Measurements from ENCODE around the gene SLC9A5. TPM values are rescaled to one million over a fixed set of nuclear protein-coding genes. Genes with fewer than 3 reads are reported as not detected.

Gene SLC9A5
- total RNA-seq, 1 experiment from 2014 or later: 2.4 TPM

DNA sequence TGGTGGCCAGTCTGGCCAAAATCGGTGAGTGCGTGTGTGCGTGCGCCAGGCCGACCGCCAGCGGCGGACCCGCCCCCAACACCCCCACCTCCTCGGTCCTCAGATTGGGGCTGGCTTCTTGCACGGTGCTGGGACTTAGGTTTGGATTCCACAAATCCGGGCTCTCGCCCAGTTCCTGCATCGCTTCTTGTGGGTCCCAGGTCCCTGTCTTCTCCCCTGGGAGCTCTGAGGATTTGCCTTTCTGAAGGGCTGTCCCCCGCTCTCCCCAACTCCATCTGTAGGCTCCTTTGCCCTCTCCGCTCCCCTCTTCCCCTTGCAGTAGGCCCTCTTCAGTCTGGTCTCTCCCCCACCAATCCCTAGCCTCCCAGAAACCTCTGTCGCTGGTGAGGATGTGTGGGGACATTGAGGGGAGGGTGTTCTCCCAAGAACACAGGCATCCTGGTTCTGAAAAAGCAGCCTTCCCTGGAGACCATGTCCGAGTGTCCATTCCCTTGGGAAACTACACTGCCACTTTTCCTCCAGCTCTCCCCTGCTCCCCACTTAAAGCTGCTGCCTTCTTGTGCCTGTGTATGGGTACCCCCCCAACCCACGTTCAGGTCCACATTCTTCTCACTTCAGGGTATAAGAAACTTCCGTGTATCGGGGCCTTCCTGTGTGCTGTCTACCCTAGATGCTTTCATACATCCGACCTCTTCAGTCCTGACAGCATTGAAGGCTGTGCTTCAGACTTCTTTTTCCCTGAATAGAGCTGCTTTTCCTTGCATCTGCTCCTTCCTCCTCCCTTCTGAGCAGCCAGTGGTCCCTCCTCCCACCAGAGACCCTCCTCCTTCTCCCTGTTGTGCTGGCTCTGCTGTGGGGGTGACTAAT, 632 bp downstream of the SLC9A5 start:
- H3K27me3 ChIP-seq (replicated peaks; ENCODE audit: control insufficient read depth, insufficient read depth, low read length): peaks cover 6% of the 10 kb centered on the region
- ChIA-PET CTCF (interaction anchor here (2.5 kb wide), 1 partner anchor 11 kb away, joined by 9 read pairs; no protein-coding TSS in a partner anchor), POLR2A (interaction anchor here (0.5 to 0.6 kb wide), 2 partner anchors 69 to 115 kb away, joined by 3 to 8 read pairs; no protein-coding TSS in a partner anchor)
- no peaks in the 10 kb centered on the region for H3K9me3 Mint-ChIP-seq (ENCODE audit: unreplicated experiment)
- peaks cover 18% of the 10 kb centered on the region for H3K27me3 Mint-ChIP-seq (ENCODE audit: insufficient read depth, unreplicated experiment)
- peaks cover 29% of the 10 kb centered on the region for H3K4me1 Mint-ChIP-seq (ENCODE audit: low read depth, unreplicated experiment)
- H3K36me3 Mint-ChIP-seq (ENCODE audit: insufficient read depth, unreplicated experiment): peaks cover 34% of the 10 kb centered on the region
- DNase-seq: peak in 1 of 2 experiments; percentile 39
- no peak overlapping the region for H3K27ac Mint-ChIP-seq (ENCODE audit: unreplicated experiment)
- no TSS peak for BruUV-seq (replicated peaks)
- H3K4me1 ChIP-seq: peaks cover 16% of the 10 kb centered on the region
- H3K9me3 ChIP-seq: no peaks in the 10 kb centered on the region
- H3K4me3 ChIP-seq (ENCODE audit: low read depth, low read length): peak overlapping the region; percentile 72
- intact Hi-C loops (cut with micrococcal nuclease; ENCODE audit: unreplicated experiment): no loop called here
- no peak for TF ChIP-seq CTCF (IDR thresholded peaks at IDR 0.05; ENCODE audit: insufficient read depth in 1 of 2, low read depth in 1 of 2, low read length in 1 of 2, severe bottlenecking in 1 of 2, unreplicated experiment in 1 of 2)
- H3K36me3 ChIP-seq (ENCODE audit: control insufficient read depth, insufficient read depth, low read length): no peaks in the 10 kb centered on the region
- peak overlapping the region; percentile 95 for H3K4me3 Mint-ChIP-seq (ENCODE audit: unreplicated experiment)

DNA sequence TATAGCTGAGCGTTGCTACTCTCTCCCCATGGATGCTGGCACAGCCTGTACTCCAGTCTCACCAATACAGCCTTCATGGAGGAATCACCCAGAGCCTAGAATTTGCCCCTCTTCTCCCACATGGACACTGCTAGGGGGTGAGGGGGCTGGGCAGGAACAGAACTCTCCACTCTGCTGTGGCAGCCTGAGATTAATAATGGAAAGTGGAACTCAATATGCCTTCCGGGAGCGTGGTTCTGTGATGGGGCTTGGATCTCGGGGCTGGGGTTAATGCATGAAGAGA, 1.2 kb downstream of the SLC9A5 start:
- CTCF ChIA-PET: interaction anchor here (0.6 to 2.5 kb wide), 2 partner anchors 11 to 88 kb away, joined by 5 to 9 read pairs; no protein-coding TSS in a partner anchor
- no TSS peak for BruUV-seq (replicated peaks)

More for the DNA sequence above, 1.2 kb downstream of the SLC9A5 start:
- Mint-ChIP-seq H3K36me3 (ENCODE audit: insufficient read depth, unreplicated experiment) (peaks cover 28% of the 10 kb centered on the region), H3K27ac (ENCODE audit: unreplicated experiment) (no peak overlapping the region), H3K4me3 (ENCODE audit: unreplicated experiment) (peak overlapping the region; percentile 95), H3K27me3 (ENCODE audit: insufficient read depth, unreplicated experiment) (peaks cover 18% of the 10 kb centered on the region), H3K4me1 (ENCODE audit: low read depth, unreplicated experiment) (peaks cover 23% of the 10 kb centered on the region), H3K9me3 (ENCODE audit: unreplicated experiment) (no peaks in the 10 kb centered on the region)
- Histone ChIP-seq H3K4me1 (peaks cover 10% of the 10 kb centered on the region), H3K27me3 (replicated peaks; ENCODE audit: control insufficient read depth, insufficient read depth, low read length) (peaks cover 6% of the 10 kb centered on the region), H3K4me3 (ENCODE audit: low read depth, low read length) (no peak overlapping the region), H3K9me3 (no peaks in the 10 kb centered on the region), H3K36me3 (ENCODE audit: control insufficient read depth, insufficient read depth, low read length) (no peaks in the 10 kb centered on the region)
- no peak for TF ChIP-seq CTCF (IDR thresholded peaks at IDR 0.05; ENCODE audit: insufficient read depth in 1 of 2, low read depth in 1 of 2, low read length in 1 of 2, severe bottlenecking in 1 of 2, unreplicated experiment in 1 of 2)
- intact Hi-C loops (cut with micrococcal nuclease; ENCODE audit: unreplicated experiment): no loop called here
- POLR2A ChIA-PET: no interaction called here
- DNase-seq: no peak
